GM21526 (cell line): ENCODE data around the gene CYB561D2.
A peak's percentile ranks its signal among the peaks of the same experiment; 100 is the strongest.

Source experiments
- ATAC-seq: cut with Tn5 transposase; IDR thresholded peaks from one replicate; pipeline ENCODE4 v1.9.1; 2021; ENCODE audit warnings: moderate library complexity; ENCODE audit not compliant: unreplicated experiment, low FRiP score

Gene CYB561D2

GRCh38 chr3:50323092-50323600 lies 27.5 kb upstream of the CYB561D2 start:
- ATAC-seq: no peak

- ATAC-seq: no peak
Observed at GRCh38 chr3:50323614-50324199, 27.0 kb upstream of the CYB561D2 start.

GRCh38 chr3:50324351-50325112 lies 26.1 kb upstream of the CYB561D2 start:
- no peak for ATAC-seq

DNA sequence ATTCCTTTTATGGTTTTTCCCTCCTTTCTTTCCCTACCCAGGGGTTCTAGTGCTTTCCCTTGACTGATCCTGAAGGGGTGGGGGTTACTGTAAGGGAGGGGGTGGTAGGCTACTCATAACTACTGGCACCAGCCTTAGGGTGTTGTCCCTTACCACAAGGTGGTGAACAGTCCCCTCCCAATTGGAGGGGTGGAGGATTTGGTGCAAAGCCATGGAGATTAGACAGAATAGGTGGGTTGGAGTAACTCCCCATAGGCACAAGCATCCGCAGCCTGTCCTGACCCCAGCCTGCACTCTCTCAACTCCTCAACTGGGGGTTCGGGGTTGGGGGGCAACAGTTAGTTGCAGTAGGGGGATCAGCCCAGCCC lies 25.6 kb upstream of the CYB561D2 start:
- ATAC-seq: no peak

- ATAC-seq: no peak
Observed at GRCh38 chr3:50325497-50326181, 25.0 kb upstream of the CYB561D2 start.

- ATAC-seq: no peak
Observed at GRCh38 chr3:50326182-50326541, 24.5 kb upstream of the CYB561D2 start.

DNA sequence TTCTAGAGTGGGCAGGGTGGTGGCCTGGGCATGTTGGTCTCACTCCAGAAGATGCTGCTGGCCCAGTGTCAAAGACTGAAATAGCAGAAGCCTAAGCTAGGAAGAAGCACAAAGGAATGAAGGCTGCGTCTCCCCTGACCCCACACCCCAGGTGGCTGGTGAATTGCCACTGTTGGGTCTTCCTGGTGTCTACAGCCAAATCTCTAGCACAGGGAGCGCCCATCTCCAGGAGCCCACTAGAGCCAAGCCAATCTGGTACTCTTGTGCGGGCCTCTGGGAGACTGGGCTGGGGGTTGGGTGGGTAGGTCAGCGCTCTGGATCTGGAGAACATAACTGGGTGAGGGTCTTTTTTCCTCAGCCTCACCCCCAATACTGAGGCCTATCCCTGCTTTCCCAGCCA lies 23.5 kb upstream of the CYB561D2 start:
- ATAC-seq: no peak

GRCh38 chr3:50327943-50328691 lies 22.5 kb upstream of the CYB561D2 start, which contains the start of gene TUSC2:
TUSC2 (minus strand) TSS chr3:50328223; CDS start chr3:50328099, 124 bp downstream.
- ATAC-seq: peak; percentile 62

- no peak for ATAC-seq
Observed at GRCh38 chr3:50330330-50330729, 20.3 kb upstream of the CYB561D2 start.

DNA sequence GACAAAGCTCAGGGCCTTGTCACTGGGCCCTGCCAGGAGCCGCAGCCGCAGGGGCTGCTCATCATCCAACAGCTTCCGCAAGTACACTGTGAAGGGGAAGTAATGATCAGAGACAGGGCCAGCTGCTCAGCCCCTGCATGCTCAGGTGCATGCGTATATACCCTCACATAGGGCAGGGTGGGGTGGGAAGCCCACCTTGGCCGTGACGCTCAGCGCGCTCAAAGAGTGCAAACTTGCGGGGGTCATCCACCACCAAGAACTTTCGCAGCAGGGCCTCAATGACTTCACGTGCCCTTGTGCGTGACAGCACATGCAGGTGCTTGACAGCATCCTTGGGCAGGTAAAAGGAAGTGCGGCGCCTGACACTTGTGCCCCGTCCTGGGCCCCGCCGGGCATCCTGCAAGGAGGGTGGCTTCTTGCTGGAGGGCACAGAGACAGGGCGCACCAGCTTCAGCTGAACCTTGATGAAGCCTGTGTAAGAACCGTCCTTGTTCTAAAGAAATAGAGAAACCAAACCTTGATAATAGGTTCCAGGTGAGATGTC lies 19.2 kb upstream of the CYB561D2 start:
- no peak for ATAC-seq

DNA sequence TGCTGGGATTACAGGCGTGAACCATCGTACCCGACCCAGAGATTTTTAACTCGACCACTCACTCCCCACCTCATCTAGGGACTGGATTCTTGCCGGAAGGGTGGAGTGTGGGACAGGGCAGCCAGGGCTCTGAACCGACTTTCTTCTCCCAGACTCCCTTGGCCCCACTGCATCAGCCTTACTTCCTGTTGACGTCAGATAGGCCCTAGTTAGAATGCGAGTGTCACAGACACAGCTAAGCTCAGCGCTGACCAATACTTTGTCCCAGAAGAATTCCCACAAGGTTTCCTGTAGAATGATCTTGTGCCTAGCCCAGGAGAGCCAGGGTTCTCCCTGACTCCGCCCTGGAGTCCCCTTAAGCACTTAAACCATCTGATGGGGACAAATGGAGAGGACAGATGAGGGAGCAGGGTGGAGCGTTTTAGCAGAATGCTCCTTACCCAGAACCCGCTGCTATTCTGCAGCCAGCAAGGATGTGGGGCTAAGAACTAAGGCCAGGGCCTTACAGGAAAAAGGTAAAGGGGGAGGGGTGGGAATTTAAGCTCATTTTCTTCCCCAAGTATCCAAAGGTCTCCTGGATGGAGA lies 16.8 kb upstream of the CYB561D2 start:
- no peak for ATAC-seq

DNA sequence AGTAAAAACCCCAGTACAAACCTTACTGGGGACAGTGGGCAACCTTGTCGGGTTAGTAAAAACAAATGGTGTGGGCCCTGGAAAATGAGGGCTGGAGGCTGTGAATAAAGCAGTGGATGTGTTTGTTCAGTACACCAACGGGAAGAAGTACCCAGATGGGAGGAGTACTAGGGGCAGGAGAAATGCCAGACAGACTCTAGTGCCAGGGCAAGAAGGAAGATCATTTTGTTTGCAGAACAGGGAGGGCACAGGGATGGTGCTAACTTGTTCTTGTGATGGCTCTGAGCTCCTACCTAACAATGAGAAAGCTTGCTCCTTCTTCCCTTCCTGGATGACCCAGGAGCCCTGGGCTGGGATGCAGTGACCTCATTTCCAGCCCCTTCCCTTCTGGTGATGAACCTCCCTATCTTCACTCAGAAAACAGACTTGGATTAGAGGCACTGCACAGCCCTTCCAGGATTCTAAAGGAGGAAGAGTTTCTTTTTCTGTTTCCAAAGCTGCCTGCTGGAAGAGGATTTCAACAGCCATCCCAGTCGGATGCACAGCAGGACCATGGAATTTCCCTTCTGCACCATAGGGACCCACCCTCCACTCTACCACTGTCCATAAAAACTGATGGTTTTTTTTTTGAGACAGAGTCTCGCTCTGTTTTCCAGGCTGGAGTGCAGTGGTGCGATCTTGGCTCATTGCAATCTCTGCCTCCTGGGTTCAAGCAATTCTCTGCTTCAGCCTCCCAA lies 16.2 kb upstream of the CYB561D2 start:
- no peak for ATAC-seq

GRCh38 chr3:50336452-50337174 lies 14.0 kb upstream of the CYB561D2 start:
- ATAC-seq: peak; percentile 9

GRCh38 chr3:50337175-50337861 lies 13.3 kb upstream of the CYB561D2 start:
- peak; percentile 59 for ATAC-seq

- ATAC-seq: no peak
Observed at GRCh38 chr3:50338965-50339364, 11.7 kb upstream of the CYB561D2 start.

DNA sequence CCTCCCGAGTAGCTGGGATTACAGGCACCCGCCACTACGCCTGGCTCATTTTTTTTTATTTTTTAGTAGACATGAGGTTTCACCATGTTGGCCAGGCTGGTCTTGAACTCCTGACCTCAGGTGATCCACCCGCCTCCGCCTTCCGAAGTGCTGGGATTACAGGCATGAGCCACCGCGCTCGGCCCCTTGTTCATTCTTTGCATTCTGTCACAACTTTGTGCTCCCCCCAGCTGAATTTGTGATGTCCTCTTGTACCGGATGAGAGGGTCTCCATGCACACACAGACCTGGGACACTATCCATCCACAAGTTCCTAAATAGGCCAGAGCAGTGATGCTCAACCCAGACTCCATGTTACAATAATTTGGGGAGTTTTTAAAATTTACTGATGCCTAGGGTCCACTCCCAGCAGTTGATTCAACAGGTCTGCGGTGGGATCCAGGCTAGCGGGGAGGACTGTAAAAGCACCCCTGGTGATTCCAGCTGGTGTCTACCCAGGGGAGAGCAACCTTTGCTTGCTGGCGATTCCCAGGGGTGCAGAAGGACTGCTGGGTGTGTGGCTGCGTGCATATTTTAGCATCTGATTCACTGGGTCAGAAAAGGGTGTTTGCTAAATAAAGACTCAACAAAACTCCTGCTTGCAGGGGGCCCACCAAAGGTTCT lies 11.0 kb upstream of the CYB561D2 start:
- ATAC-seq: no peak

DNA sequence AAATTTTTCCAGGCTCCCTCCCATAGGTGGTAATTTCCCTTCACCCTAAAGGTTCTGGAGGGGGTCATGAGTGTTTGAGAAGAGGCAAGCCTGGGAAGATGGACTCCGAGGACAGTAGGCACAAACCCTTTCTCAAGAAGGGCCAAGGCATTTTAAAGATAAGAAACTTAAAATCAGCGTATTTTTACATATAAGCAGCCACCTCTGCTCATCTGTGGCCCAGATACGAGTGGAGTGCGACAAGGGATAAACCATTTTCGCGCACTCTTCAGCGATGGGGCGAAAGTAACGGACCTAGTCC lies 10.6 kb upstream of the CYB561D2 start:
- ATAC-seq: no peak
